ENCODE results near the gene BAZ2B.
A peak's percentile ranks its signal among the peaks of the same experiment; 100 is the strongest.

BAZ2B gene

DNA sequence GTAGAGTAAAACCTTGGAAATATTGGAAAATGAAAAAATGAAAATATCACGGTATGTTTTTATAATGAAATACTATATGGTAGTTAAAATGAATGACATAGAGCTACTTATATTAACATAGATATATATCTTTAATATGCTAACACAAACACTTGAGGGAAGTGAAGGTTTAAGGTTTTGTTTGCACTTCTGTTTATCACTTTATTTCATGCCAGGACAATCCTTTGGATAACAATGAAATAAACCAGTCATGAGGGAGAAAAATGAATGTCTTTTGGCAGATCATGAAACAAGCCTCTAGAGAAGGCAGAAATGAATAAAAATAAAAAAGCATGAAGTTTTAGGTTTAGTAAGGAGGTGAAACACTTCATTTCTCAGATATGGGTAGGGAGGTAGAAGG, 89.9 kb downstream of the BAZ2B start:
- DNase-seq, result no peak

DNA sequence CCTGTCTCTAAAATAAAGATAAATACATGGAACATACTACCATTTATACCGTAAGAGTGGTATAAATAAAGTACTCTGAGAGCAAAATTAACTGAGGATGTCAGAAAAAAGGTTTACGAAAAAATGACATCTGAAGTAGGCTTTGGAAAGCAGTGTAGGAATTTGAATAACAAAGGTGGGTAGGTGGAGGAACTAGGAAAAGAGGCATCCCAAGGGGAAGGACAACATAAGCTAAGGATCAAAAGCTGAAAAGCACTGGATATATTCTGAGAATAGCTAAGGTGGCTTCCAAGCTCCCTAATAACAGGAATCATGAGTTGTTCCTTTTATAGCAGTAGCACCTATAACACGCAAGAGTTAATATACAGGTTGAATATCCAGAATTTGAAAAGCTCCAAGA, 91.3 kb downstream of the BAZ2B start:
- DNase-seq, result no peak

DNA sequence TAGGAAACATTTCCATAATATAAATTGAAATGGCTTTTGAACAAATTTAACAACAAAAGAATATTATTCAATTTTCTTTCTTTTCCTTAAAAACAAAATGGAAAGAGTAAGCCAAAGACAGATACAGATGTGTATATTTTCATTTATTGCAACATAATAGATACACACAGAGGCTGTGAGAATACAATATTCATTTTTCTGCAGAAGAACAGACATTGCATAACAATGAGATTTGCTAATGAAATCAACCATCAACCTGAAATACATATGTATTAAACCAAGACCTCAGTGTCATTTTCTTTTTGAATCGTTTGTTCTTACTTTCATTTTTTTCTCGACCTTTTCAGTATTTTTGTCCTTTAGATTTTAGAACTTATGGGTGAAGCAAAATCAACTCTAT, 95.1 kb downstream of the BAZ2B start:
- peak in 1 of 2 donors; percentile 45 for DNase-seq

DNA sequence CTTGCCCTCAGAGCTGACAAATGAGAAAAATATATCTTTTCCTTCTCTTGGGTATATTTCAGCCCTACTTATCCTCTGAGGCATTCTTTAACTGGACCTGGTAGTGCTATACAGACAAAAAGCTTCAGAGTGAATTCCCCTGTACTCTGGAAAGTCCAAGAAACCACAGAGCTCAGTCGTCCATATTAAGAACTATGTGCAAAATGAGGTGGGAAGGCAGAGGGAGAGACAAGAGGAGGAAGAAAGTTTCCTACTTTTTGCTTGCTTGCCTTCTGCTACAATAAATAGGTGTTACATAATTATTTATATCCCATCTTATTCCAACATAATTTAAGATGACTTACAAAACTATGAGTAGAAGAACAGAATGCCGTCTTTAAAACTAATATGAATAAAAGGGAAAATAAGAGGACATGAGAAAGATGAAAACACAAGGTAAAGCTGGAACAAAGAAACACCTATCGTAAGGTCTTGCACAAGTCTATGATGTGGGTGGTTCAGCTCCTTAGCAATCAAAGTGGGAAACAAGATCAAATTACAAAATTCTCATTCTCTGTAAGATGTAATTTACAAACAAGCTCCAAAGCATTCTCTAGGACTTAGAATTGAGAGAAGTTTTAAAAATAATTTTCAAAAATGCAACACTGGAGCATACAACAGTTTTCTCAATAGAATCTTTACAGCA, 97.9 kb downstream of the BAZ2B start:
- no peak for DNase-seq

DNA sequence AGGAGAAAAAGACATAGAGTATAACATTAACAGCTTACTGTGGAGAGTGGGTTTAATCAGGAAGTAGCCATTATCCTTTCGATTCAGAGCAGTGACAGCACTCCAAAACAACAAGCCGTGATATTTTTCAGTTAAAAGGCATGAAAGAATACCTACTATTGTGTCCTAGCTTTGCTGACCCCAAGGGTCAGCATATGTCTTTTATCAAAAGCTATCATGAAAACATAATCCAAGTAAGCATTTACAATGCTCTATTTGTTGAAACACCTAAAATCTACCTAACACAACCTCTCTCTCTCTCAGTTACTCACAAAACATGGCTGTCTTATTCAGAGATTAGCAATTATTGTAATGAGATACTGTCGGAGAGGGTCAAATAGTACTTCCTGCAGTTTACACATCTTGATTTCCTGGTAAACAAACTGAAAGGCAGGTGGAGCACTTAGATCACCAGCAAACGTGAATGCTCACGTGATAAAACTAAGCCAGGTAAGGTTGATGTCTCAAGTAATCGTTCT, 100.0 kb downstream of the BAZ2B start:
- DNase-seq, result peak; percentile 46 to 54

DNA sequence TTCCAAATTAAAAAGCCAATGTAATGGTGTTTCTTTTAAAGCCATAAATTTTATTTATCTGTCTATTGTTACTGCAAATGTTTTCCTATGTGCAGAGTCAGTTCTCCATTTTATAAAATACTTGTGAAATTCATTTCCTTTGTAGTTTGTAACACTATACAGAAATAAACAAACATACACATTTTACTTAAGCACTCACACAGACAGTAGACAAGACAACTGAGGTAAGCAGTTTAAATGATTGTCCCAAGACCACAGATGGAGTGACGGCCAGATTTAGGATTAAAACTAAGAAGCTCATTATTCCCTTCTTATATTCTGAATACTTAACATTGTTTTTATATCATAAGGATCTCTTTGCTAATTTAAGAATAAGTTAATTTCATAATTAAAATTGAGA, 100.9 kb downstream of the BAZ2B start:
- peak; percentile 22 to 74 for DNase-seq

DNA sequence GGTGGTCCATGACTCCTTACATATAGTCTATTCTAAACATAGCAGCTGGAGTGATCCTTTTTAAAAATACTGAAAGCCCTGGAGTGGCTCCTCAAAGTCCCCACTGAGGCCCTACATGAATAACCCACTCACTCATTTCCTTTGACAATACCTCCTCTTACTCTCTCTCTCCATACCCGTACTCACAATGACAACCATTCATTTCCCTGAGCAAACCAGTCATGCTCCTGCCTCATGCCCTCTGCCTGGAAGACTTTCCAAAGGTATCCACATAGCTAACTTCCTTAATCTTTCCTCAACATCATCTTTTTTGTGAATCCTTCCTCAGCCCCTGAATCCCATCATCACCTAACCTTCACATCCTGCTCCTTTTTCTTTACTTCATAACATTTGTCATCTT, 102.6 kb downstream of the BAZ2B start:
- DNase-seq, result no peak

DNA sequence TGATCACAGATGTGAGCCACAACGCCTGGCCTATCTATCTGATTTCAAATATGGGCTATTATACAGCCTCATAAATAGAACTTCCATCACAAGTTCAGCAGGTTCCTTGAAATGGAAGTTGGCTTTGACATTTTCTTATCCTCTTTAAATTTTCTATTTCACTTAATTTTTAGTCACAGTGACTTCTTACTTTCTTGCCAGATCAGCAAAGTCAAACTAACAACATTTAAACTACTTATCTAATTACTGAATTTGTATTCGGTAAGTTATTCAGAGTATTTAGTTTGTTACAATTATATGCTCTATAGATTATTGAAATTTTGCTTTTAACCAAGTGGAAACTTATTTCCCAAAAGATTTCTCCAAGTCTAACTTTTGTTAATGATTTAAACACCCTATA, 108.2 kb downstream of the BAZ2B start:
- no peak for DNase-seq

DNA sequence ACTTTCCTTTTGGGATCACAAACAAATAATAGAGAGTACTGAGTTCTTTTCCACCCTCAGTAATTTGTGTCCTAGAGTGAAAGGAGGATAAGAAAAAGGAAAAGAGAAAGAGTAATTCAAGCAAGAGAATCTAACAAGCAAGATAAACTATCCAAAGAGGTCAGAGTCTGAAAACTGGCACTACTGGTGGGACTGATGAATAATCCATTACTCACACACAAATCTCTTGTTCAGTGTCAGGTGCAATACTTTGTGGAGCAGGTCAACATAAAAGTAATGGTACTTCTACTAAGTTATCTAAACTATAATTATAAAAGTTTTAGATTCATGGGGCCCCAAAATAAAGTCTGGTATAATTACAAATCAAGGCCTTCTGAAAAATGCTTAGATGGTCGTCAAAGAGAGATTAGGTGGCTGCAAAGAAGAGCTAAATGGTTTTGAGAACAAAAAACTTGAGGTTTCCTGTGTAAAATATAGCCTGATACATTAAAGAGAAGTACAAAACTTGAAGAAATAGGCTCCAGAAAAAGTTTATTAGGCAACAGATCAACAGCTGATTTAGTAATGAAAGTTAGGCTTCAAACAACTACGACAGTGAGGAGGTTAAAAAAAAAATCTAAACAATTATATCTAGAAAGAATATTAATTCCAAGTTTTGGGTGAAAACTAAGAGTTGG, 109.4 kb downstream of the BAZ2B start:
- DNase-seq, result peak; percentile 10 to 69

DNA sequence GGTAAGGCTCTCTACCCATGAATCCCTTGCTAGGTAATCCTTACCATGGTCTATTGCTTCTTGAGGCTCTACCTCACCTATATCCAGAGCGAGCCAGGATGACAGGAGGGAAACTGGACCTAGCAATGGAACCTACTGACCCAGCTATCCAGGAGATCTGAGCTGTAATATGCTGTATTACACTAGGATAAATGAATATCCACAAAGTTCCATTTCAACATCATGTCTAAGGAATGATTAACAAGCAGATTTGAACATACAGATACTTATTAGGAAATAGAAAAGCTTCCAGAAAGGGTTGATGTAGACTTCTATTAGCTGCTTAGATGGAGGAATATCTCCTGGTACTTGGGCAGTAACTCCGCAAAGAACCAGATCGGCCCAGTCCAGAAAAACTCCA, 110.1 kb downstream of the BAZ2B start:
- no peak for DNase-seq

DNA sequence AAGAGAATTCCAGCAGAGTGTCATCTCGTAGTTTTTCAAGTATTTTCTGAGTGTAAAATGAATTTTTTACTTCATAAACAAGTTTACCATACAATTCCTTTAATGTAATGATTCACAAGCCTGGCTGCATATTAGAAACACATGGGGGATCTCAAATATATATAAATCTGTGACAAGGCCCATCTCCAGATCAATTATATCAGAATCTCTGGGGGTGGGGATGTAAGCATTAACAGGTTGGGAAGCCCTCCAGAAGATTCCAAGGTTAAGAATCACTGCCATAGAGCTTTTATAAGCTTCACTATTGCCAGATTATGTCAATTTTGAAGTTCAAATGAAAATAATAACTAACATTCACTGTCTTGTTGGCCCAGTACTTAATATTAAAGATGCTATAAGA, 111.2 kb downstream of the BAZ2B start:
- no peak for DNase-seq

DNA sequence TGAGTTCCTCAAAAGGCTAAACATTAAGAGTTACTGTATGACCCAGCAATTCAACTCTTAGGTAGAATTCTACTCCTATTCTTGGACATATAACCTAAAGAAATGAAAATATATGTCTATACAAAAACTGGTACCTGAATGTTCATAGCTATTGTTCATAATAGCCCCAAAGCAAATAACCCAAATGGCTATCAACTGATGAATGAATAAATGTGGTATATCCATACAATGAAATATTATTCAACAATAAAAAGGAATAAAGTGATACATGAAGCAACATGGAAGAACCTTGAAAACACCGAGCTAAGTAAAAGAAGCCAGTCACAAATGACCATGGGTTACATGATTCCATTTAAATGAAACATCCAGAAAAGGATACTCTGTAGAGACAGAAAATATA, 114.6 kb downstream of the BAZ2B start:
- DNase-seq, result no peak

DNA sequence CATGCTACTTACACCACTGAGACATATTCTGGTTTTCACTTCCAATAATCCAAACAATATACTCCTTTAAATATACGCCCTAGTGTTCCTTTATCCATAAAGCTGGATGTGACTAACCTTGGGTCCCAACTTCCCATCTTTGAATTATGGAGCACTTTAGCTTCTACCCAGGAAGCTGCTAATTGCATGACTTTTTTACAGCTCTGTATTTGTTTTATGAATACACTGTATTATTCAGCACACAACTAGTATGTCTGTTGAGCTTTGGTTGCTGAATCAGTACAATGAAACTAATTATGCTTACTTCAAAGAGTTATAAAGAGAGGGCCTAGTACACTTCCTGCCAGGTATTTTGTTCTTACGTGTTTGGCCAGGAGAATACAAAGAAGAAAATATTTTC, 118.5 kb downstream of the BAZ2B start:
- no peak for DNase-seq

DNA sequence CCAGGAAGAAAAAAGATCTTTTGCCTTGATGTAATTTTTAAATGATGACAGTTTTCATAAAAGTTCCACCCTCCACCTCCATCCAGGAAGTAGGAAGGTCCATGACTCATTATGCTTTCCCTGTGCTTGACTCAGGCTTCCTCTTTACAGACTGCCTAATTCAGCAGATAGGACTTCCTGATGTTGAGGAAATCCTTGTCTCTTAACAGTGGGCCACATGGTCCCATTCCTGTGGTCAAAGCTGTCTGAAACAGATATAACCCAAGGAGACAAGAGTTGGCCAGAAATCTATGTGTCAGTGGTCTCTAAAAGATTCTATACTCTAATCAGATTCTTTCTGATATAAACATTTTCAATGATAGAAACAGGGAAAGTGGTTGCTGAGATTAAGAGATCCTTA, 119.1 kb downstream of the BAZ2B start:
- peak; percentile 93 to 96 for DNase-seq

DNA sequence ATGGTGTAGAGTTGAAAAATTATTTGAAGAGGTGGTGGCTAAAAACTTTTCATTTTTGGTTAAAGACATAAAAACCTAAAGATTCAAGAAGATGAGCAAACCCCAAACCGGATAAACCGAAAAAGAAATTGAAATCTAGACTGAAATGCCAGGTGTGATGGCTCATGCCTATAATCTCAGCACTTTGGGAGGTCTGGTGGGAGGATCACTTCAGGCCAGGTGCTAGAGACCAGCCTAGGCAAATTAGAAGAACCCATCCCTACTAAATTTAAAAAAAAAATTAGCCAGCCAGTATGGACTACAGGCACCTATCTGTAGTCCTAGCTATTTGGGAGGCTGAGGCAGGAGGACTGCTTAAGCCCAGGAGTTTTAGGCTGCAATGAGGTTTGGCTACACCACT, 126.9 kb downstream of the BAZ2B start:
- no peak for DNase-seq

DNA sequence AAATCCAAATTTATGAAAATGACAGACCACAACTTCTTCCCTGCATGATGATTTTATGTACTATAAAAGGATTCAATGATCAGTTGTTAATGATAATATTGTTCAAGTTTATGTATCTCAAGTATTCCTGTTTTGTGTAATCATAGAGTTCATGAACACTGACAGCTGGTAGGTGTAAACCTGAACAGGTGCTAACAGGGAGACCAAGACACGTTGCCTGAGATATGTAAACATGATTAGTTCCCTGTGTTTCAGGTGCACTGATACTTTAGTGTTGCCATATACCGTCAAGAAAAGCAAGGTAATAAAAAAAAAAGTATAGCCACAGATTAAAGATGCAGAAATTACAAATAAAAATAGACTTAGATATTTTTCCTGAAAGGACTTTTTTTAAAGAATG, 131.8 kb downstream of the BAZ2B start:
- DNase-seq, result no peak

DNA sequence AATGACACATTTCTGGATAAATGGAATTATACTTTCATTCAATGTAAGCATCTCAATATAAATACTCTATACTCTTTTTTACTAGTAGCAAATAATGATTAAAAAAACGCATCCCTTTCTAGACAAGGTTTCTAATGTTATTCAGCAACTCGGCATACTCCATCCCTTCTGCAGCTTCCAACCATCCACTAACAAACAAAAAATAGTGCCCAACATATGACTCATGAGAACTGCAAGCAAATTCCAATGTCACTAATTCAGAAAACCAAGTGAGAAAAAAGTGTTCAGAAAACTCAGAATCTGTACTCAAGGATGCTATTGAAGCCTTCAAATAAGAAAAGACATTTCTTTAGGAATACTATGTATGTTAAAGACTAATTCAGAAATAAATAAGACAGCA, 140.0 kb downstream of the BAZ2B start:
- no peak for DNase-seq

DNA sequence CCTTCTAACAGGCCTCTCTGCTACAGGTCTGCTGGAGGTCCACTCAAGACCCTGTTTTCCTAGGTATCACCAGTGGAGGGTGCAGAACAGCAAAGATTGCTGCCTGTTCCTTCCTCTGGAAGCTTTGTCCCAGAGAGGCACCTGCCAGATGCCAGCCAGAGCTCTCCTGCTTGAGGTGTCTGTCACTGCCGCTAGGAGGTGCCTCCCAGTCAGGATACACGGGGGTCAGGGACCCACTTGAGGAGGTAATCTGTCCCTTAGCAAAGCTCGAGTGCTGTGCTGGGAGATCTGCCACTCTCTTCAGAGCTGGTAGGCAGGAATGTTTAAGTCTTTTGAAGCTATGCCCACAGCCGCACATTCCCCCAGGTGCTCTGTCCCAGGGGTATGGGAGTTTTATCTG, 140.6 kb downstream of the BAZ2B start:
- DNase-seq, result no peak

DNA sequence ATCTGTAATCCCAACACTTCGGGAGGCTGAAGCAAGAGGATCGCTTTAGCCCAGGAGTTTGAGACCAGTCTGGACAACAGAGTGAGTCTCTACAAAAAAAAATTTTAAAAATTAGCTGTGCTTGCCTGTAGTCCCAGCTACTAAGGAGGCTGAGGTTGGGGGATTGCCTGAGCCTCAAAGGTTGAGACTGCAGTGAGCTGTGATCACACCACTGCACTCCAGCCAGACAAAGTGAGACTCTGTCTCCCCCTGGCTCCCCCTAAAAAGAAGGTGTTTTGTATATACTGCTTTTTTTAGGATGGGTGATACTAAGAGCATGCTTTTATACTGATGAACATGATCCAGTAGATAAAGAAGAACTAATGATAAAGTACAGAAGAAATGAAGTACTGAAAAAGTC, 145.0 kb downstream of the BAZ2B start:
- no peak for DNase-seq

DNA sequence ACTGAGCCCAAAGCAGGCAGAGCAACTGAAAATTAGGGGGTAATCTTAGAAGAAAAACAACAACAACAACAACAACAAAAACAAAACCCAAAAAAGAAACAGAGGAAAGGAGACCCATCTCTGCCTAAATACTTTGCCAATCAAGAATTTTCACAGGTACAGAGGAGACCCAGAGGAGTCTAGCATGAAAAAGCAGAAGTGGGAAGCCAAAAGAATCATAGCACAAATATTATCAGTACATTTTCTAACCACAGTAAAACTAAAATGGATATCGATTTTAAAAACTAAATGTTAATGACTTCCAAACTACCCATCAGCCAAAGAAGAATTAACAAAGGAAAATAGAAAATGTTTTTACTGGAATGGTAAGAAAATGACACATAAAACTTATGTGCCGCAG, 148.1 kb downstream of the BAZ2B start:
- DNase-seq, result no peak

DNA sequence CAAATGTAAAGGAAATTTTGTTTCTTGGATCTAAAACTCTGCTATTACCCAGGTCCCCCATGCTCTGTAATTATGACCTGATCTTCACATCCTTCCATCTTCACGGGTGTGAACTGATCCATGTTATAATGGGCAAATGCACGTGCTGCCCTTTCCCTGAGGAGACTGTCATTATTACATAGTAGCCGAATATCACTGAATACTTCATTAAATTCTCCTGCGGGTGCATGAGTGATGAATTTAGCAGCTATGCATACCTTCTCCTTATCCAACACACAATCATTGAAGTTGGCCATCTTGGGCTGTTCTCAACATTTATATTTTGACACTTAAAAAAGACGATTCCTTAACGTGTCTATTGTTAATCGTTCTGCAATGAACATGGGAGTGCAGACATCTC, 153.4 kb downstream of the BAZ2B start:
- no peak for DNase-seq

DNA sequence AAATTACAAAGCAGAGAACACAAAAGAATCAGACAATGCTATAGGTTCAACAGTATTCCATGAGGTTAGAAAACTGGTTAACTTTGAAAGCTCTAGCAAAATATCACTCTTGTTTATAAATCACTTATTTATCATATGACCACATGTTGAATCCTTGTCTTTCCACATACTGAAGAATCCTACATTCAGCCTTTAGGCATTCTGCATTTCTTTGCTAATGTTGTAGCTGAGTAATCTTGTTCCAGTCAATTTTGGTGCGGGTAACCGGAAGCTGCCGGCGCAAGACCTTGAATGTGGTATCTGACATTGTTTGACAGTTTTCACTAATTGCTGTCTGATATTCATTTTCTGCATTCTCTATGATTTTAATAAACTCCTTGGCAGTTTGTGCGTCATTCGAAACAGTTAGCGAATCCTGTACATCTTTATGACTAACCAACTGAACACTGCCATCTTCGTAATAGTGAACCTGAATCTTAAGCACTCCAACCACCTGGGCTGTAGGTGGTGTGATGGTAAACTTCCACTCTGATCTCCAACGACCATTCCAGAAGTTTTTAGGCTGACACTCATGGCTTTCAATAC, 154.1 kb downstream of the BAZ2B start:
- no peak for DNase-seq

DNA sequence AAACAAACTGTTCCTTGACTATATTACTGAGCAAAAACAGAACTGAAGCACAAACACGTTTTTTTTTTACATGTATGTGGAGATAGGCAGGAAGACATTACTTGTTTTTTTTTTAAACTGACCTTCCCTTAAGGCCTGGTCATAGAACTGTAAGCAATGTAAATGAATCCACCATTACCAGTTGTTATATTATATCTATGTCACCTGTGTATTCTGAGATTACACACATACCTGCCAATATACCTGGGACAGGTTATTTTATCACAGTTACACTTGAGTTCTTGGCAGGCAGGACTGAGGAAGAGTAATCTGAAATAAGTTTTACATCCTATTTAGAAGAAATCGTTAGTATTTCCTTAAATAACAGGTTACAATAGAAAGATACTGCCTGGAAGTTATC, 155.3 kb downstream of the BAZ2B start:
- no peak for DNase-seq

DNA sequence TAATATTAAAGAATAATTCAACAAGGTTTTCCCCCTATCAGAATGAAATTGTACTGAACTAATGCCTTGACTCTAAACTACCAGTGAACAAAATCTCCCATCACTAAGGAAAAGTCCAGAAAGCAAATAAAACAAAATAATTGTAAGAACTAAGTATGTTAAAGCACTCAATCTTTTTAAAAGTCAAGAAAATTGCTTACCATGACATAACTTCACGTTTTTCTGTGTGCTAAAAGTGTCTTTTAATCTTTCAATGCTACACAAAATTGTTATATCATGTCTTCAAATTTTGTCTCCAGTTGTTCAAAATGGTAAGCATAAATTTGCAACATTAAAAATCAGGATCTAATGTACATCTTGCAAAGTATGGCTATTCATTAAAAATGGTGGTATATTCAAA, 156.1 kb downstream of the BAZ2B start:
- DNase-seq, result no peak

Data from inflammatory macrophage (primary cell).